ENCODE results near the gene ARPP19.
"Not testable (repeated sequence)": the region's sequence is repeated elsewhere in the genome, so short reads cannot be mapped to it uniquely, and the experiment has no call there.

ARPP19 gene

DNA sequence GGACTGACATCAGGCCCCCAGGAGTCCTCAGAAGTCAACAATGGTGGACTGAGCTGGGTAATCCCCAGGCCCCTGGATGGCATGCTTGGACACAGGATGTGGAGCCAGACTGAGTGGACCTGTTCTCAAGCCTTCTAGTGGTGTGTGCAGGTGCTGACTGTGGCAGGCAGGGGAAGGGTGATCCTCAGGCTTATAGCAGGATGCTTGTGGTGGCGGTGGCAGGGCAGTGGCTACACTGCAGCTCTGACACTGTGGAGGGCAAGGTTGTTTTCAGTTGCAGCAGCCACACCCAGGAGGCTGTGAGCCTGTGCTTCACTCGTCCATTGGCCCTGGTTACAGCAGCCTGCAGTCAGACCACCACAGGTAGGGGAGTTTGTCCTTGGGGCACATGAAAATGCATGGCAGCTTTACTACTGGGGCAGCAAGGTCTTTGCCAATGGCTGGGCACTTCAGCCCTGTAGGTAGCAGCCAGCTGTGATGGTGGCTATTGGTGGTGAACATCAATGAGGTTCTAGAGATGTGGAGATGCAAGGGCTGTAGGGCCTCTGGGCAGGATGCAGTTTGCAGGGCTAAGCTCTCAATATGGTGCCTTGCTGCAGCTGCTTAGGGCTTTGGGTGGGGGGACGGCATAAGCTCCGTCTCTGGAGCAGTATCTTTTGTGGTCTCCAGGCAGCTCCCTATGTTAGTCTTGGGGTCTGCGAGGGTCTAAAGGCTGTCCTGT, 22.6 kb downstream of the ARPP19 start:
- no peak for FAIRE-seq

DNA sequence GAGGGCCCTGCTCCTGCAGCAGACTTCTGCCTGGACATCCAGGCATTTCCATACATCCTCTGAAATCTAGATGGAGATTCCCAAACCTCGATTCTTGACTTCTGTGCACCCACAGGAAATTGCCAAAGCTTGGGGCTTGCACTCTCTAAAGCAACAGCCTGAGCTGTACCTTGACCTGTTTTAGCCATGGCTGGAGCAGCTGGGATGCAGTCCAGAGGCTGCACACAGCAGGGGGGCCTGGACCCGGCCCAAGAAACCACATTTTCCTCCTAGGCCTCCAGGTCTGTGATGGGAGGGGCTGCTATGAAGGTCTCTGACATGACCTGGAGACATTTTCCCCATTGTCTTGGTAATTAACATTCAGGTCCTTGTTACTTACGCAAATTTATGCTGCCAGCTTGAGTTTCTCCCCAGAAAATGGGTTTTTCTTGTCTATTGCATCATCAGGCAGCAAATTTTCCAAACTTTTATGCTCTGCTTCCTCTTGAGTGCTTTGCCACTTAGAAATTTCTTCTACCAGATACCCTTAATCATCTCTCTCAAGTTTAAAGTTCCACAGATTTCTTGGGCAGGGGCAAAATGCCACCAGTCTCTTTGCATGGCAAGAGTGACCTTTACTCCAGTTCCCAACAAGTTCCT, 28.3 kb downstream of the ARPP19 start:
- FAIRE-seq, result no peak

DNA sequence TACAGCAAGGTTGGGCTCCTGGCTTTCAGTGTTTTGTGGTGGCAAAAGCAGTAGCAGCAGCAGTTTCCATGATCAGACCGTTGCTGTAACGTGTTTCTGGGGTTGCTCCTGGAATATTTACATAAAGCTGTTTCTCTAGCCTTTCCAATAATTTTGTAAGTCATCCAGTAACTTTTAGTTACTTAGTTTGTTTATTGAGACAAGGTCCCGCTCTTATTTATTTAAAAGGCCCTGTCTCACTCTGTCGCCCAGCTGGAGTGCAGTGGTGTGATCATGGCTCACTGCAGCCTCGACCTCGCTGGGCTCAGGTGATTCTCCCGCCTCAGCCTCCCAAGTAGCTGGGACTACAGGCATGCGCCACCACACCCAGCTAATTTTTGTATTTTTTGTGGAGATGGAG, 31.4 kb downstream of the ARPP19 start:
- no peak for FAIRE-seq

DNA sequence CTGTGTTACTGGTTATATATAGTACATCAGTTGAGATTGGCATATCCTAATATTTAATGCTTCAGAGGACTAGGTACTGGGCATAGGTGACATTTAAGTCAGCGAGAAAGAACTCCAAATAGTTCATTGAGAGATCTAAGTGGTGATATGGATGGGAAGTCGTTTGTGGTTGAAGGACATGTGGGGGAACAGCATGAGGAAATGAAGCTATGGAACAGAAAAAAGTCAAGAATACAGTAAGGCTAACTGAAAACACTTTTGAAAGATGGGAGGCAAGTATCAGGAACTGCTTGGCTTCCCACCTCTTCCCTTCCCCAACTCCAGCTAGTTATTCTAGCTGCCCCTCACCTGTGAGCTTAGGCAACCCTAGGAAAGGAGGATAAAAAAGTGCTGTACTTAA, 36.4 kb downstream of the ARPP19 start:
- FAIRE-seq, result no peak

DNA sequence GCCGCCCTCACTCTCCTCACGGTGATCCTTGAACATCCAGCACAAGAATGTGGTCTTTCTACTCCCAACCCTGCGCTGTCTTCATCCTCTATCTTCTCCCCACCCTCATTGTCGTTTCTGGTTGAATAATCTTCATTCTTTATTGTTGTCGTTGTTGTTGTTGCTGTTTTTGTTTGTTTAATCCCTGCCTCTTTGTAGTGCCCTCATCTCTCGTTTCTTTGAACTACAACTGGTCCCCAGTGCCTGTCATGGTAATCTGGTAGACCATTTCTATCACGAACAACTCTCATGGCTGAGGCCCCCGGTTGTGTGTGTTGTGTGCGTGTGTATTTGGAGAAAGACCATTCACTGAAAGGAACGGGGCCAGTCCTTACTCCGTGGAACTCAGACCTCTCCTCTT, 38.9 kb downstream of the ARPP19 start:
- no peak for FAIRE-seq

DNA sequence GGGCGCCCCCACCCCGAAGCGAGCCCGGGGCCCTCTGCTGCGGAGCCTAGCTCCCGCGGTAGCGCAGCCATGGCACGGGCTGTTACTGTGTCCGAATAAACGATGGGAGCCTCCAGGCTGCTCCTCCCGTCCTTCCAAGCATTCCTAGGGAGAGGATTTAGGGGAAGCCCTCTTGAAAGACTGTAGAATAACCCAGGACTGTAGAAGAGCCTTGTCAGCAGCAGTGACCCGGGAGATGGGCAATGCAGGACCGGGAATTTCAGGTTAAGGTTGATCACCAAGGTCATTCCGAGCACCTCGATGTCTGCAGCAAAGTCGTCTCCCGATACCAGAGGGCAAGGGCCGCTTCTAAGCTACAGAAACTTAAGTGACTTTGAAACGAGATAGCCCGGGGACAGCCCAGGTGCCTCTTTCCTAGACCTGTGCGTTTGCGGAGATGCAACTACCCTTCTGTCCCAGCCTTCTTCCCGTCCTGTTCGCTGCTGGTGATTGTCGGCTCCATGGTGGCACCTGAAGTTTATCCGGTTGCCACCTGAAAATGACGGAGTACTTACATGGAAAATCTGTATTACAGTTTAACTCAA, 39.4 kb downstream of the ARPP19 start:
- FAIRE-seq, result no peak

DNA sequence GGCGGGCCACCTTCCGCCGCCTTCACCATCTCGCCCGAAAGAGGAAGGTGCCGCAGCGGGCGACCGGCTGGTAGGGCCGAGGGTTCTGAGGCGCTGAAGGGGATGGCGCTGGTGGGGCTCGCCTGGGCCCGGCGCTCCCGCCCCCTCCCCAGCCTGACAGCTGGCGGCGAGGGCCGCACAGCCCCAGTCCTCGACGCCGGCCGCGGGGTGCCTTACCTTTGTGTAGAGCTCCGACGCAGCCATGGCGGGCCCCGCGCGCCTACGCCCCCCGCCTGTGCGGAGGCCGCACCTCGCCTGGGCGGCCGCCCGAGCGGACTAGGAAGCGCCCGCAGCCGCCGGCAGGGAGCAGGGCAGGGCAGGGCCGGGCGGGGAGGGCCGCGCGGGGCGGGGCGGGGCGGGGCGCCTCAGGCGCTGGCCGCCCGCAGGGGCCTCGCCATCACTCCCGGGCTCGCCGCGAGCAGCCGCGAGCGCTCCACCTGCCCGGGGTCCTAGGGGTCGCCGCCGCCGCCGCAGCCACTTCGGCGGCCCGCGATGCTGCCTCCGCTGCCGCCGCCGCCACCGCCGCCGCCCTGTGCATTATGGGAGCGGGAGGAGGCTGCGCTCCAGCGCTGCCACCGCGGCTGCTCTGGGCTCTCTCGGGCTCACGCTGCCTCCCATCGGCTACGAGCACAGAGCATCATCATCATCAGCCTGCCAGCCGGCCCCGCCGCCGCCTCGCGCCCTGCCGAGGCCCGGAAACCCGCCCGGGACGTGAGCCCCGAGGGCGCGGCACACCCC, 40.1 kb downstream of the ARPP19 start, which contains the start of gene MYO5A:
Gene MYO5A, minus strand, starts transcription at position 317 of the 777 bp plus-strand sequence. Its CDS starts 74 bp downstream, at position 243.
- FAIRE-seq, result no peak

DNA sequence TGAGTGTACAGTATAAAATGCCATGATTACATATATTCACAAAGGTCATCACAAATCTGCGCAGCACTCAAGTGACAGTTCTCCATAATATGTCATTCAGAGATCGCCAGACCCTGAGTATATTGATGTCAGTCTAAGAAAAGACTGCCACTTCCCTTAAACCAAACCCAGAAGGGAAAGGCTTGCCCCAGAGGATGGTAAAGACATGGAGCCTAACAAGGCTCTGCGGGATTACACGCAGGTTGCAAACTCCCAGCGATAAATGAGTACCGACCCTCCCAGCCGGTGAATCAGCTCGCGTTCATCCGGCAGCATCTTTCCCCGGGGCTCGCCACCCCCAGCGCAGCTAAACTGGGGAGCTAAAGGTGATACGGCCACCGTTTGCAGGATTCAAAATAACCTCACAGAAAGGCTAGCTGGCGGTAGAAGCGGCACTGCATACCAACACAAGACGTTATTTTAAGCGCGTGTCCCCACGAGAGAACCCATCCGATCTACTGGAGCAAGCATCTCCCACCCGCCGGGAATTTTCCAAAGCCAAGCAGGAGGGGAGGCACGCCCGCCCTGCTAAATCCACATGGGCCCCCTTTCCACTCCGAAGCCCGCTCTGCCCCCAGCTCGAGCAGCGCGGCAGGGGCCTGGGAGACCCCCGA, 40.8 kb downstream of the ARPP19 start:
- FAIRE-seq, result no peak

DNA sequence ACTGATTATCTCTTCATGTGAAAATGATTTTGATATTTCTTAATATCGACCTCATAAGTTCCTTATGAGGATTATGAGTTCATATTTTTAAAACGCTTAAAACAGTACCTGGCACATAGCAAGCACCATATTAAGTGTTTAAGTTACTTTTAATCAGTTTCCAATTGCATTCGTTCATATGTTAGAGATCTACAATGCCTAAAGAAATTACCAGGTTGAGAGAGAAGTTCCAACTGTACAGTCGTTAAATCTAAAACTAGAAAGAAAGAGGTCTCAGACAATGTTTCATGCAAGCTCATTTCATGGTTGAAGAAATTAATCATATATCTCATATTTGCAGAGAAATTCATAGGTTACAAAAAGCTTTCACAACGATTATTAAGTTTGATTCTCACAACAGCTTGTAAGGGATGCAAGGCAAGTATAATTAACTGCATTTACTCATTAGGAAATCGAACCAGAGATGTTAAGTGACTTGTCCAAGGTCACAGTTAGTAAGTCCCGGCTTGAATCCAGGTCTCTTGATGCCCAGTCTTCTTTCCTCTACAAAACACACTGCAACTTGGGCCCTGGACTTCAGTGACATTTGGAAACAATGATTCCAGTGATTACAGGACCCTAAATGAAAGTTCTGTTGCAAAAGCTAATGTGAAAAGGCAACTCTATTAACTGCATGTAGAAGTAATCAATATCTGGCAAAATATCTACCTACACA, 41.5 kb downstream of the ARPP19 start:
- no peak for FAIRE-seq

DNA sequence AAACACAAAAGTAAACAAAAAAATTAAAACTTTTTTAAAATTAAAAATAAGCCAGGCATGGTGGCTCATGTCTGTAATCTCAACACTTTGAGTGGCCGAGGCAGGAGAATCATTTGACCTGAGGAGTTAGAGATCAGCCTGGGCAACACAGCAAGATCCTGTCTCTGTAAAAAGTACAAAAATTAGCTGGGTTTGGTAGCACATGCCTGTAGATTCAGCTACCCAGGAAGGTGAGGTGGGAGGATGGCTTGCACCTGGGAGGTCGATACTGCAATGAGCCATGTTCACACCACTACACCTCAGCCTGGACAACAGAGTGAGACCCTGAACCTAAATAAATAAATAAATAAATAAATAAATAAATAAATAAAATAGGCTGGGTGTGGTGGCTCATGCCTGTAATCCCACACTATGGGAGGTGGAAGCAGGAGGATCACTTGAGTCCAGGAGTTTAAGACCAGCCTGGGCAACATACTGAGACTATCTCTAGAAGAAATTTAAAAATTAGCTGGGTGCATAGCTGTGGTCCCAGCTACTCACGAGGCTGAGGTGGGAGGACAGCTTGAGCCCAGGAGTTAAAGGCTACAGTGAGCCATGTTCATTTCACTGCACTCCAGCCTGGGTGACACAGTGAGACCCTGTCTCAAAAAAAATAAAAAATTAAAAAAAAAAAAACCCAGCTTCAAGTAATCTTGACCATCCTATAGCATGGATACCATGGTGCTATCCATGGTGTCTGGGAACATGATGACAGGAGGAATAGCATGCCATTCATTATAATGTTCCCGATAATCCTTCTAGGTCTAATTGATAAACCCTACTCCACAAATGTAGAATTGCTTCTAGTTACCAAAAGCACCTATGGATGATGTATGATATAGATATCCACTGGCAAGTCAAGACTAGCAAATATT, 44.4 kb downstream of the ARPP19 start:
- no peak for FAIRE-seq

DNA sequence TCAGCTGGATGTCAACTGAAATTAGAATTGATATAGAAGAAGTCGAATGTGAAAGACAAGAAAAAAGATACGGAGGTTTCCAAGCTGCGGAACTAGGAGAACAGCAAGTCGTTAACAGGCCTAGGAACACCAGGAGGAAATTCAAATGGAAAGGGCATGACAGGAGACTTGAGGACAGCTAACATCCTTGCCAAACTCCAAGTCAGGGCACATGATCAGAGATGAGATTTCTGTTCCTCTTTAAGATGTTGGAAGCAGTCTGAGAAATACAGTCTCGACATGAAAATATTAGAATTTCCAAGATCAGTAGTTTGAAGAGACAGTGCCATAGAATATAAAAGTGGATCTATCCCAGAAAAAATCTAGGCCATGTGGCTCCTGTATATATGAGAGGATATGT, 45.2 kb downstream of the ARPP19 start:
- FAIRE-seq, result no peak

DNA sequence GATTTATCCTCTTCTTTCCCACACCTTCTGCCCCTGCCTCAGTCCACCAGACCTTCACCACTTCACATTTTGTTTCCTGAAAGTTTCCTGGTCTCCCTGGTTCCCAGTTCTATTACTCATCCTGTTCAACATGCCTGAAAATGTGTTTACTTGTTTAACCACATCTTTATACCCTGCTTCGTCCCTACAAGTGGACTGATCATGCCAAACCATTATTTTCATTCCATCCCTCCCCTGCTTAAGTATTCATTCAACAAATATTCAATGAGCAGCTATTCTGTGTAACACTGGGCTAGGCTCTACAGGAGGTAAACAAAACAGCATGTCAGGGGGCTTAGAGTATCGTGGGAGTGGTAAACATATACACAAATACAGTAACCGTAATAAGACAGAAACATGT, 45.6 kb downstream of the ARPP19 start:
- no peak for FAIRE-seq

DNA sequence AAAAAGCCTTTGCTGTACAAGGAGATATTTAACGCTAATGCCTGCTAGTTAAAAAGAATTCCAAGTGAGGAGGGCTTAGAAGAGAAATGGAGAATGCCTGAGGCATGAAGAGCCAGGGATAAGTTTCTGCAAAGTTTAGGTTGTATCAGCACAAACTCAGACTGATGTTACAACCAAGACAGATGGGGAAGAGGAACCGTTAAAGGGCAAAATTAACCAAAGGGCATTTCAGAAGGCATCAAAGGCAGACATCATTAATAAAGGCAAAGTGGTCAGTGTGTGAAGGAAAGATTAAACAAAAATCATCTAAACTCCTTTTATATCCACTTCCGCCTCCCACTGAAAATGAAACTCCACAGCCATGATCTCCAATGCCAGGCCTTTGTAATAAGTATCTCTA, 47.1 kb downstream of the ARPP19 start:
- FAIRE-seq, result no peak

DNA sequence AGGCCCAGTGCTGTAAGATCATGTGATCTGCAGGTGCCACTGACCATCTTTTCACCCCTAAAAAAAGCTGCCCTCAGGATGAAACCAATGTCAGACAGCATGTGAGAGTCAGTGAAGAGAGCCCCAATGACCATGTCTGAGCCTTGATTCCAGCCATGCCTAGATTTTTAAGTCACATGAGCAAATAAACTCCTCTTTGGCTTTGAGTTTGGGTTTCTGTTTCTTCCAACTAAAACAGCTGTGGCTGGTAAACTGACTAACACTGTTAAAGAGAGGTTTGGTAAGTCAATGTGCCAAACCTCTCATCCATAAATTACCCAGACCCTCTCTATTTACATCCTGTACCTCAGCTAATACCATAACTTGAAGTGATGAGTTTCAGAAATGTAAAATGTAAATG, 48.4 kb downstream of the ARPP19 start:
- FAIRE-seq, result no peak

DNA sequence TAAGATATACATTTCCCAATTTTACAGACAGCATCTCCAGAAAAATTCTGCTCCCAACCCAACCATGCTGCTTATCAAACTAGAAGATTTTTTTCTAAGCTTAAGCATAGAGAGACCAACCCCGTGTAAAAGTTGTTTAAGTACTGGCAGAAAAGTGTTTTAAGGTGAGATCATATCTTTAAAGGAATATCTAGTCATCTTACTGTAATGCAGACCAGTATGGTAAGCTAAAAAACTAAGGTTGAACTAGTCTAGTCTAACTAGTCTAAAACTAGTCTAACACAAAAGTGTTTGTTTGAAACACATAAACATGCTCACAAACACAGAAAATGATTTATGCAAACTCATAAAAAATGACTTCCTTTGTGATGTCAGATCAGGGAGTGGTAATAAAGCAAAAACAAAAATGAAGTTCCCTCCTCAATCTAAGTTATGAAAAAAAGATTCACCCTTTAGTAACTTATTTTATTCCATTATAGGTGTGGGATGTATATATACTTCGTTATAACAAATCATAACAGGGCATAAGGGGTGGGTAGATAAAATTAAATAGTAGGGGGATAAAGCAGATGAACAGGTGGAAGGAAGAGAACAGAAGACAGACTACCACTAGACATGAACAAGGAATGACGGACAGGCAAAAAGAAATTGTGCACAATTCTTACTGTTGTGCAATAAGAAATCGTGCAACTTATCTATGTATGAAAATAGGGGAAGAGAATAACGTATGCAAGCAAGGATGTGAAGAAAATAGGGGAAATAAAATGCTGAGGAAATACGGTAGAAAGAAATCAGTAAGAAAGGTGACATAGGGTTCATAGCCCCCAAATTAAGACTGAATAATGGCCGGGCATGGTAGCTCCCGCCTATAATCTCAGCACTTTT, 50.1 kb downstream of the ARPP19 start:
- no peak for FAIRE-seq

DNA sequence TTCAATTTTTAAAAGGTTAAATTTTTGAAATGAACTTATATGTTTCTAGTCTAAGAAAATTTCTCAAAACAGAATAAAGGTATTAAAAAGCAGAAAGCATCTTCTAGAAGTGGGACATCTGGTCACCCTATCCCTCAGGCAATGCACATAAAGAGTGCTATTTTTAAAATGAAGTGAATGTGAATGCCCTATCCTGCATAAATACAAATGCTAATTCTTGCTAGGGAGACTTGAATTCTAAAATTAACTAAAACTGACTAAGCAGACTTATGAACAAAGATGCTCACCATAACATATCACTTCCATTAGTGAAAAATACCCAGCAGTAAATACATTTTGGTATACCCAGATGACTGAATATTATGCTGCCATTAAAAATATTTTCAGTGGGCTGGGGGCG, 51.8 kb downstream of the ARPP19 start:
- no peak for FAIRE-seq

DNA sequence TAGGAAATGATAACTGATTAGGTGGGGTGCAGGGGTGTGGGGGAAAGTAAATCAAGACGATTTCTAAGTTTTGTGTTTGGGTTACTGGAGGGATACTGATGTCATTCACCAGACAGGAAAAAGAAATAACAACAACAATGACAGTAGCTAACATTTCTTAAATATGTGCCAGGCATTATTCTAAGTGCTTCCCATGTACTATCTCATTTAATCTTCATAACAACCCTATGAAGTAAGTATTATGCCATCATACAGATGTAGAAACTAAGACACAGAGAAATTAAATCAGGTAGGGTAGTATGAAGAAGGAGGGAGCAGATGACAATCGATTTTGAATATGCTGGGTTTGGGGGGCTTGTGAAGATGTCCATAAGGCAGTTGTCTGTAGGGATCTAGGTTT, 53.5 kb downstream of the ARPP19 start:
- no peak for FAIRE-seq

DNA sequence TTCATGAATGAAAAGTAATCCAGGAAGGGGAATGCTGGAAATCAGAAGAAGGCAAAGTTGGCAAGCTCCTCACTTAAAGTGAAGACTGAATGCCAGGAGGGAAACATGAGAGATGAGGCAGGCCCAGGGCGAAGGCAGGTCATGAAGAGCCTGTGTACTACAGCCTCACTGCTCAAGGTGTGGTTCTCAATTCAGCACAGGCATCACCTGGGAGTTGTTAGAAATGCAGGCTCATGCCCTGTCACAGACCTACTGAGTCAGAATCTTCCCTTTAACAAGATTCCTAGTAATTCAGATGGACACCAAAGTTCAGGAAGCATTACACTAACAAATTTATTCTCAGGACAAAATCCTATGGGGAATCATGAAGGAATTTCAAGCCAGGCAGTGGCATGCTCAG, 54.3 kb downstream of the ARPP19 start:
- no peak for FAIRE-seq

DNA sequence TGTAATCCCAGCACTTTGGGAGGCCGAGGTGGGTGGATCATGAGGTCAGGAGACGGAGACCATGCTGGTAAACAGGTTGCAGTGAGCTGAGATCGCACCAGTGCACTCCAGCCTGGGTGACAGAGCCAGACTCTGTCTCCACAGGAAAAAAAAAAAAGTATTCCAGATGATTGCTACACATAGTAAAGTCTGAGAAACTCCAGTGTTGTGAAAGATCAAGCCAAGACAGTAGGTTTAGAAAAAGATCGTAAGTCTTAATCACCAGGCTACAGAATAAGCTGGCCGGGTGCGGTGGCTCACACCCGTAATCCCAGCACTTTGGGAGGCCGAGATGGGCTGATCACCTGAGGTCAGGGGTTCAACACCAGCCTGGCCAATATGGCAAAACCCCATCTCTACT, 56.0 kb downstream of the ARPP19 start:
- FAIRE-seq, result not testable (repeated sequence)

DNA sequence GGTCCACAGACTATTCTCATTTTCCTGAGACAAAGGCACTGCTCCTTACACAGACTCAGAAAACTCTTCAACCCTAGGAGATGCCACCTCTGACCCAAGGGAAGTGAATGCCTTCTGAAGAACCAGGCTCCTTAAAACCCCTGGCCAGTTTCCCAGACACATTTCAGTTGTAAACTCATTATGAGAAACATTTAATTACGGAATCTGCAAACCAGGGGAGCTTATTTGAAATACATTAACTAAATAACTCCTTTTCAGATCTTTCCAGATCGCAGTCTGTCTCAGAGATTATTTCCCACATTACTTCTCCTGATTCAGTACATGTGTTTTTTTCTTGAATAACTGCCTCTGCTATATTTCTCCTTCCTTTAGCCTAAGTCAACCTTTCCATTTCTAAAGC, 57.7 kb downstream of the ARPP19 start:
- no peak for FAIRE-seq
